HG02623 (cell line): ENCODE measurements around the gene ADI1.

Experiments used
- ATAC-seq: cut with Tn5 transposase; IDR thresholded peaks from one replicate; pipeline ENCODE4 v1.9.1; 2021; ENCODE audit warnings: moderate library complexity; ENCODE audit not compliant: unreplicated experiment

Gene ADI1, protein sequence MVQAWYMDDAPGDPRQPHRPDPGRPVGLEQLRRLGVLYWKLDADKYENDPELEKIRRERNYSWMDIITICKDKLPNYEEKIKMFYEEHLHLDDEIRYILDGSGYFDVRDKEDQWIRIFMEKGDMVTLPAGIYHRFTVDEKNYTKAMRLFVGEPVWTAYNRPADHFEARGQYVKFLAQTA

DNA sequence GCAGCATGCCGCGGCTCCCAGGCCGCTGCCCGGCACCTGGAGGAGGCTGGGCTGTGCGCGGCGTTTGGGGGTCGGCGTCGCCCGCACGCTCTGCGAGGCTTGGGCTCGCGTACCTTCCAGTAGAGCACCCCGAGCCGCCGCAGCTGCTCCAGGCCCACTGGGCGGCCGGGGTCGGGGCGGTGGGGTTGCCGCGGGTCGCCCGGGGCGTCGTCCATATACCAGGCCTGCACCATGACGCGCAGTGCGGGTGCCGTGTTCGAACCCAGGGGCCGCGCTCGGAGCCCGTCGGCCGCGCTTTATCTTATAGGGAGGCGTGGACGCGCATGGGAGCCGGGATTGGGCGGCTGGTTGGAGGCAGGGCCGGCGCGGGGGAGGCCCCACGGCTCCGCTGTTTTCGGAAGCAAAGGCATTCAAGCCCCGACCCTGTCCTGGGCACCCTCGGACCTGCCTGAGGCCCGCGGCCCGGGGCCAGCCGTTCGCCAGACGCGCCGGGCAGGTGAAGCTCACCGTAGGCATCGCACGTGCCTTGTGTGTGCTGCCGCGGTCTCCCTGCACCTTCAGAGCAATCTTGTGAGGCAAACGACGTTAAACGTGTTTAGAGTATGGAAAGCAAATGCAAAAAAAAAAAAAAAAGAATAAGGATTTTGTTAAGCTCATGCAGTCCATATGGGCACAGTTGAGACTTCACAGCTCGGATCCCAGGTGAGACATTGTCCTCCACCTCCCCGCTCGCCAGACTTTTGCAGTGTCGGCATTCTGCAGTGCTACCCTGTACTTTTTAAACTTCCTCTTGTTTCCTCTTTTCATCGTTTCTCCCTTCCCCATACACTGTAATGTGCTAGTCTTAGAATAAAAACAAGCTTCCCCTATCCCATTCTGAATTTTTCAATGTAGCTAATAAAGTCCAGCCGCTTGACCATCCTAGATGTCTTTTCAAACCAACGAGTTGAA is at the start of gene ADI1:
ADI1 (minus strand) TSS at position 277 of the 951 bp plus-strand sequence; CDS start at position 233, 44 bp downstream.
- peak; percentile 51 for ATAC-seq

DNA sequence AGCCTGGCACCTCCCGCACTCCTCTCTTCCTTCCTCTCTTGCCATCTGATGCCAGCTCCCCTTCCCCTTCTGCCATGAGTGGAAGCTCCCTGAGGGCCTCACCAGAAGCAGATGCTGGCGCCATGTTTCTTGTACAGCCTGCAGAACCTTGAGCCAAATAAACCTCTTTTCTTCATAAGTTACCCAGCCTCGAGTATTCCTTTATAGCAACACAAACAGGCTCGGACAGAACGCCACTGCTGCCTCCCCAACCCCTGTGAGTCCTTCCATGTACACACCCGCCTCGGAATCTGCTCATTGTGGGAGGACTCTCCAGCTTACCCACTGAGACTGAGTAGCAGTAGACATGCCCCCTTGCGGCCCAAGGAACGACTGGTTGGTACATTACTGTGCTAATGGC is 47.5 kb upstream of the ADI1 start:
- ATAC-seq: no peak

DNA sequence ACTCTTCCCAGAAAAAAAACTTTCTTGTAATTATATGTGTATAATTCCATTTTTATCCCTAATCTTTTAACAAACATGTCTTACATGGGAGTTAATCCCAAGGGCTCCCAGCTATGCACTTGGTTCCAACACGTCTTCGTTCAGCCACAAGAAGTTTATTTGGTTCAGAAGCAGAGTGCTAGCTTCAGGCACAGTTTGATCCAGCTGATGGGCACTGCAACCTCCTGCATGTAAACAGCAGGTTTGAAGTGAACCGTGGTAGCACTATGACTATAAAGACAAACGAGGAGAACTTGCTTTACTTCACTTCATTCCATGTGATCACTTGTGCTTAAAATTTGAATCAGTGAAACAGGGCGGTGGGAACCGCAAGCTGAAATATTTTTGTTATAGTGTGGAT is 45.8 kb upstream of the ADI1 start:
- ATAC-seq: no peak

DNA sequence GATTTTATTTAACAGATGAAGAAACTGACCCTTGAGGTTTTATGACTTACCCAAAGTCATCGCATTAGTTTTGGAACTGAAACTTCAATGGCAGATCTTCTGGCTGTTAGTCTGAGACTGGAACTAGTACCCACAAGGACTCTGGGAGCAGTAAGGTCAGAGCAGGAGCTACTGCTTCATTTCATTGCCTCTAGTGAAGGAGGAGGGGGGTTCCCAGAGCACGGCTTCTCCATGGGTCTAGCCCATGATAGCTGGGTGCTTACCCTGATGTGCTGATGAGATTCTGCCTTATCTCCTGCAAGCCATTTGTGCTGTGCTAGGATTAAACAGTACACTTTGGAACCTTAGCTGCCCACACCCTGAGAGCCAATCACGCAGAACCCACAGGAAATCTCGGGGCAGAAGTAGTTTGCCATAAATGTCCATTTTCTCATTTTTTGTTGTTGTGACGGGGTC is 44.2 kb upstream of the ADI1 start:
- peak; percentile 48 for ATAC-seq

DNA sequence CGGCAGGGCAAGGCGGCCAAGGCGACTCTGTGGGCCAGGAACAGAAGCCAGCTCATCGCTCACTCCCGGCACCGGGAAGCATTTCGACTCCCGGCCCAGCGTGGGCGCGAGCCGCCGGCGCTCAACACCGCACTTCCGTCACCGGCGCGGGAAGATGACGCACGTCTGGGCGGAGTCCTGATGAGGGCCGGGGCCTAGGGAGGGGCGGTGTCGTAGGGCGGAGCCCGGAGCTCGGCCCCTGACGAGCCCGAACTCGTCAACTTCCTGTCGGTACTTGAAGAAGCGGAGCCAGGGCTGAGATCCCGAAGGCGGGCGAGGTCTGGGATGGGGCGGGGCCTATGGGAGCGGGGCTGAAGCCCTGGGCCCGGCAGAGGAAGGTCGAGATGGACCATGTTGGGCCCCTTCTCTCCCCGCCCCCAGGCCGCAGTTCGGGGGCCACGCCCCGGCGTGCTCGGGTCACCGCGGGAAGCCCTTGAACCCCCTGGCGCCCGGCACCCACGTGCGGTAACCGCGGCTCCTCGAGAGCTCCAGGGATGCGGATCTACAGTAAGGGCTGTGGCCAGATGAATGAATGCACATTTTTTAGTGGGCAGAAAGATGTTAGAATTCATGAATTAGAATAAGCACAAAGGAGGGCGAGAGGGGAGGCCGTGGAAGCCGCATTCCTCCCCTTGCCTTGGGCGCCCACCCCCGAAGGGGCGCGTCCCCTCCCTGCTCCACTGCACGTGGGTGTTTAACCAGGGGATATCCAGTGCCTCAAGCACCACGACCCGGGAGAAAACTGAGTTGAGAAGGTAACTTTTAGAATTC is 39.1 kb upstream of the ADI1 start, which contains the start of gene RNASEH1:
RNASEH1 (minus strand) TSS at position 129 of the 810 bp plus-strand sequence; CDS start at position 56, 73 bp downstream.
- ATAC-seq: peak; percentile 94

DNA sequence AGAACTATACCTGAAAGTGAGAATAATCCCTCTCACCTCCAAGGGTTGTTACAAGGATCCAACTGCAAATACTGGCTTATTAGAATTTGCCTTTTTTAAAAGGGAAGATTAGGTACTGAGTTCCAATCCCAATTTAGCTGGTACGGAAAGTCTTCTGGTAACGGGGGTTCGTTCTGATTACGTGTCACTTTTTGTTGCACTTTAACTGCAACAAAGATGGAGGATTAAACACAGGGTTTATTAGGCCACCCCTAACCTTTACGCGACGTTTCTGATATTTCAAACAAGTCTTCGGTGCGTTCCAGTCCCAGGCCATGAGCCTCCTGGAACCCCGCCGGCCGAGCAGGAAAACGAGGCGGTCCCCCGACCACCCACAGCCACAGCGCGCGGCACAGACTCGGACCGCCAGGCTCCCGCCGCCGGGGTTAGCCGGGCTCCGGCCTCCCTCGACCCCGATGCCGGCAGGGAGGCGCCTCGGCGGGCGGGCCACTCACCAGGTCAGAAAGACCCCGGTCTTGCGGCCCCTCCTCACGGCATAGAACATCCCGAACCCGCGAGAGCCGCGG is 38.4 kb upstream of the ADI1 start:
- ATAC-seq: peak; percentile 15

DNA sequence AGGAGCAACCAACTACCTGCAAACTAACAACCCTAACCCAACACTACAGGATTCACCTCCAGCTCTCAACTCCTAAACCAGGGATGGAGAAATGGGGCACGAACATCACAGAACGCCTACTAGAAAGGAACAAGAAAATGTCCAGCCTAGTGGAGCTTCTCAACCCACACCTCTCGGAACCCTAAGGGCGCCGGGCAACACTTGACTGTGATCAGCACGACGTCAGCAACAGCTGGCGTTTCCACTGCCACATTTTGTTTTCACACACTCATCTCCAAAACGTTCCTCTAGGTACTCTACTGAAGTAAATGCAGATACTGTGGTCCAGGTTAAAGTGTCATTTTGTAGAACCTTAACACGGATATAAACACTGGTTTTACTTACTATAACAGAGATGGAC is 34.6 kb upstream of the ADI1 start:
- ATAC-seq: no peak

DNA sequence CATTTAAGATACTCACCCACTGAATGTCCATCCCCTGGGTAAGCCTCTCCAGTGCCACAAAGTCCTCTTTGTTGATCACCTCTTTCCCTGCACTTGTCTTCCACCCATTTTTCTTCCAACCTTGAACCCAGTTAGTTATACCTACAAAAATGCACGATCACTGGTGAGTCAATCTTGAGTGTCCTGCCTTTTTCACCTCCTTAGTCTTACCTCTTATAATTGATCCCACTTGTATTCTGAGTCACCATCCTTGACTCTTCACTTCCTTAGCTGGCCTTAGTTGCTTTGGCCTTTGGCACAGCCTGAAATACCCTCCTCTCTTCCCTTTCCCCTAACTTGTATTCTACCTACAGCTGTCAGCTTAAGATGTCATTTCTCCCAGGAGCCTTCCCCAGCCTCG is 28.6 kb upstream of the ADI1 start:
- no peak for ATAC-seq

DNA sequence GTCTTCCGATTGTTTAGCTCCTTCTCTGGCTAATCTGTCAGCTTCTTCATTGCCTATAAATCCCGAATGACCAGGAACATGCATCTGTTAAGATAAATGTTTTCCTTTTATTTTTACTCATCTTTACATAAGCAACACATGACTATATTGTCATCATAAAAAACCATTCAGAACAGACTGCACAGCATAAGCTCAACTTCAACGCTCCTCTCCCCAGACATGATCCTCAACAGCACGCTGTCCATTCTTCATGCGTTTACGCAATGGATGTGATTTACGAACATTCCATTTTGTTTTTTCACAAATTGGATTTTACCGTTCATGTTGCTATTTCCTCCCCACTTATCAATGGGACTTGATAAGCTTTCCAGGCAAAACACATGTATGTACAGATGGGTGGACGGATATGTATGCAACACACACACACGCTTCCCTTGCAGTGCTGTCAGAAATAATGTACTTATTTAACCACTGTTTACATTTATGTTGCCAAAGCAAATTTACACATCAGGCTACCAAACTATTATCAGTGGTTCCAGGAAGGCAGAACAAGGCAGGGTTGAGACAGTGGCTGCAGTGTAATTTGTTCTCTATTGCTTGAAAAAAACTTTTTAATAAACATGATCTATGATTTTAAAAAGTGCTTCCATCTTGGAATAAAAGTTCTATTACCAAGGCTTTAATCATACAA is 26.6 kb upstream of the ADI1 start:
- no peak for ATAC-seq

DNA sequence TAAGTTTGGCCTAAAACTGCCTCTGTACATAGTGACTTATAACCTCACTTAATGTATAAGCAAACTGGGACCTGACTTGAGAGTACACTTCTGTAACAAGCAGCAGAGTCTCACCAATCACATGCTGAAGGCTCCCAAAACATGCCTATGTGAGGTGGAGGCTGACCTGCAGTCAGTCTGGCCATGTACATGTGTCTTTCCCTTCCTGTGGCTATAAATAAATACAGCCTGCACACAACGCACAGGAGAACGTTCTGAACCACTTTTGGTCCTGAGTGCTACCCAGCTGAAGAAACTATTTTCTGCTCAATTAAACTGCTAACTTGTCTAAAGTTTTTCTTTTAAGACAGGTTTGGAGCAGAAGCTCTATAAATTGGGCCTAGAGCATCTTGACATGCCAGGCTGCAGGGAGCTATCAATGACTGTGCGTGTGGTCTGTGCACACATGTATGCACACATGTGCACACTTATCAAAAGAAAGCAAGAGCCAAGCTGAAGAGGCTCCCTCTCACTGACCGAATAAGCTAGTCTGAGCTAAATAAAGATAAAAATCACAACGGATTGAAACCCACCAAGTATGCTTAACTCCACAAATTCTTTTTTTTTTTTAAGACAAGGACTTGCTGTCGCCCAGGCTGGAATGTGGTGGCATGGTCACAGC is 23.8 kb upstream of the ADI1 start:
- no peak for ATAC-seq

DNA sequence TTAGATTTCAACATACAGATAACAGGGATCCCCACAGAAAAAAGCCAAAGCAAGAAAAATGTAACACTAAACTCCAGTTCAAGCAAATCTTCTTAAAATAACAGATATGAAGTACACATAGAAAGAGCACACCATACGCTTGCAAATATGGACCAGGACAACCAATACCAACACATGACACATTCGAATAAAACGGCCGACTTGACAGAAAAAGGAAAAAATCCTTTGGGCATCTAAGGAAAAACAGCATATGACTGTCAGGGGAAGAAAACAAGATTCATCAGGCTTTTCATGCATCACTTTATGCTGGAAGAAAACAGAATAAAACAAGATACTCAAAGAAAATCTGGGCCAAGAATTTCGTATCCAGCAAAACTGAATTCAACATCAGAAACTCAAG is 22.8 kb upstream of the ADI1 start:
- ATAC-seq: no peak

DNA sequence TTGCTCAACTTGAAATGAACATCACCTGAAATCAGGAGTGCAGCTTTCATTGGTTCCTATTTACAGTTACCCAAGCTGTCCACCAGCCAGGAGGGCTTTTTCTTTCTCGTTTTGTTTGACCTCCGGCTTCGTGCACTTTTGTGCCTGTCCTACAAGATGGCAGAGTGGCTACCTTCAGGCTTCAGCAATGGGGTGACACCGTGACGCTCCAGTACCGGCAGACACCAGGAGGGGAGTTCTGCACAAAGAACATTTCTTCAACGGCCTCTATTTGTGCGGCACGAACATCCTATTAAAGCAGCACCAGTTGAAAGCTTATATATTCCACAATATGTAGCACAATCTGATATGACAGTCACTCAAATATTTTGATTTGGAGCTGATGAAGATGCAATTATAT is 20.5 kb upstream of the ADI1 start:
- no peak for ATAC-seq

DNA sequence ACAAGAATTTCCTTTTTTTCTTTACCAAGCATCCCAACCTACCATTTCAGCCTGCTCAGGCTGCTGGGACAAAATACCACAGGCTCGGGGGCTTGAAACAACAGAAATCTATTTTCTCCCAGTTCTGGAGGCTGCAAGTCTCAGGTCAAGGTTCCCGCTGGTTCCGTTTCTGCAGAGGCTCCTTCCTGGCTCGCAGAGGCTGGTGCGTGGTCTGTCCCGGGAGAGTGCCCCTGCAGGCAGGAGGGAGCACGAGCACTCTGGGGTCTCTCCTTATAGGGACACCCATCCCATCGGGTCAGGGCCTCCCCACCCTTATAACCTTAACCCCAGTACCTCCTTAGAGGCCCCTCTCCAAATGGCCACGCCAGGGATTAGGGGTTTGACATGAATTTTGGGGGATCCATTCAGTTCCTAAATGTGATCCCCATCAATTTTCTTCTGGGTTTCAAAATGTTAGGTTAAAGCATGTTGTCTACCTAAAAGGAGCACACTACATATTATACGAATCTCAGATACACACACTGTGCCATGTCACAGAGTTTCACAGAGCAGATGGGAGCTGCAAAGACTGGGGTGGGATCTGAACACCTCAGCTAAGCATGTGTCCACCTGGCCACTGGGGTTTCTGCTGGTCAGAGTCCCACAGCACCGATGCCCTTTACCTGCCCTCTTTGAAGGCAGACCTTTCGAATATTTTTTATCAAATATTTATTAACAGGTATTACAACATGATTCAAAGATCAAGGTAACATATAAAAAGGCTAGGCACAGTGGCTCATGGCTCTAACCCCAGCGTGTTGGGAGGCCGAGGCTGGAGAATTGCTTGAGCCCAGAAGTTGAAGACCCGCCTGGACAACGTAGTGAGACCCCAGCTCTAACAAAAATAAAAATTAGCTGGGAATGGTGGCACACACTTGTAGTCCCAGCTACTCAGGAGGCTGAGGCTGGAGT is 17.6 kb upstream of the ADI1 start:
- no peak for ATAC-seq

DNA sequence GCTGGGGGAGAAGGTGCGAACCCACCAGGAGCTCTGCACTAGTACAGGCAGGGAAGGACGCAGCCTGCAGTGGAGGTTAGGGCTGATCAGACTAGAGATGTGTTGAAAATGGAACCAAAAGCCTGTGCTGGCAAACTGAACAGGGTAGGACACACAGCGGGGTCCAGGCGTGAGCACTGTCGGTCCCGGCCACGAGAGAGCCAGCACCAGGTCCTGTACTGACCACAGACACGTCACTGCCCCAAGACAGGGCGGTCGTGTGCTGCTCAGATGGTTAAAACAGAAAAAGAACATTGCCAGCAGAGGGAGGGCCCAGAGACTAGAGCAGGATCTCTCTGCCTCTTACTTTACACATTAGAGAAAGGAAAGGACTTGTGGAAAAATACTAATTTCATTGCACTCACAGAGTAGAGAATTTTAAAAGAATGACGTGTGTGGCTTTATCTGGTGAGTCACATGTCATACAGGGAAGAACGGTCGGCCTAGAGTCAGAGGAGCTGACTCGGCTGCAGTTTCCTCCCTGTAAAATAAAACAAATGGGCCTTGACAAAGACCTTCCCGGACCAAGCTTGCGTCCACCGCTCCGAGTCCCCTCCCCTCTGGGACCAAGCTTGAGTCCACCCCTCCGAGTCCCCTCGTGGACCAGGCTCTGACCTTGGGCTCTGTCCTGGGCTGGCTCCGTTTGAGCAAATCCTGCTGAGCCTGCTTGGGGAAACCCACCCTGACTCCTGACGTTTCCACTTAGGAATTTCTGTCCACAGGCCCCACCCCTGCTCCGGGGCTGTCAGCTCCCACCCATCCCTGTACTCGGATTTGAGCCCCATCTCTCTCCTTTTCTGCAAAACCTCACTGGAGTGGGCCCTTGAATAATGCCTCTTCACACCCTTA is 16.7 kb upstream of the ADI1 start:
- no peak for ATAC-seq

DNA sequence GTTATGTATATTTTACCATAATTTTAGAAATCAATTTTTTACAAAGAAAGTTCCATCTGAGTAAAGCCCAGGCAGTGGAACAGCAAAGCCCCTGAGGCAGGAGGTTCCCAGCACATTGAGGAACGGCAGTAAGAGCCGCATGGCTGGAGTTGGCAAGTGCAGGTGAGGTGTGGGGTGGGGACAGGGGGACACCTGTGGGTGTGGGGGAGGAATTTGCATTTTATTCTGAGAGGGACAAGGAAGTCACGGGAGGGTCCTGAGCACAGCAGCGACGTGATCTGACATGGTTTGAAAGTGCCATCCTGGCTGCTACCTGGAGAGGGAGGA is 16.1 kb upstream of the ADI1 start:
- no peak for ATAC-seq

DNA sequence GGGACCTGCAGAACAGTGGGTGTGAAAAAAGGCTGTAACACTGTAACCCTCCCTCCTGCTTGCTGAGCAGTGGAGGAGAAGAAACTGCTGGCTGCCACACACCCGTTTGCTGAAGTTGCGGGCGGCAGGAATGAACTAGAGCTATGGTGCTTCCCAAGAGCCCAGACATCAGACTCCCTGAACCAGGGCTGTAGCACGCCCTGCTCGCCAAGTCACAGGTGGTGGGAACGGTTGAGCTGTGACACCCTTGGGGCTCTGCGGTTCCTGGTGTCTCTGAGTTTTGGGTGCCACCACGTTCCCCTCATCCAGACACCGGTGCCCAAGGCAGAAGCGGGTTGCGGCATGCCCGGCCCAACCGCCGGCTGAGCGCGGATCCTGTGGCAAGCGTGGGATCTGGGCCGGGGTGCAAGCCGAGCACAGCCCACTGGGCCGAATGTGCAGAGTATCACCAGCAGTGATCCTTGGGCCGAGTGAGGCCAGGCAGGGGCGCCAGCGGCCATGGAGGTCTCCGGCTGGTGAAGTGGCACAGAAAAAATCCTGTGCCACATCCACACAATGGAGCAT is 15.0 kb upstream of the ADI1 start:
- ATAC-seq: no peak

DNA sequence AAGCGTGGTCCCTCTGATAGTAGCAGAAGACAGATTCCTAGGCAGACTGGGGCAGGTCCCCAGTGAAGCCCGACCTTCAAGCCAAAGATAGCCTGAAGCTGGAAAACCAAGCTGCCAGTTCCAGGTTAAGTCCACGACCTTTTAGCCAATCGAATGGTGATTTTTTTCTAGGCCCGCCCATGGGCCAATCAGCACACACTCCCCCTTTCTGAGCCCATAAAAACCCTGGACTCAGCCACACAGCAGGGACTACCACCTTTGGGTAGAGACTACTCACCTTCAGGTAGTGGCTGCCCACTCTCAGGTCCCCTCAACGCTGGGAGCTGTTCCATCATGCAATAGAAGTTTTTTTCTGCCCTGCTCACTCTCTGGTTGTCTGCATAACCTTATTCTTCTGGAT is 14.5 kb upstream of the ADI1 start:
- ATAC-seq: no peak

DNA sequence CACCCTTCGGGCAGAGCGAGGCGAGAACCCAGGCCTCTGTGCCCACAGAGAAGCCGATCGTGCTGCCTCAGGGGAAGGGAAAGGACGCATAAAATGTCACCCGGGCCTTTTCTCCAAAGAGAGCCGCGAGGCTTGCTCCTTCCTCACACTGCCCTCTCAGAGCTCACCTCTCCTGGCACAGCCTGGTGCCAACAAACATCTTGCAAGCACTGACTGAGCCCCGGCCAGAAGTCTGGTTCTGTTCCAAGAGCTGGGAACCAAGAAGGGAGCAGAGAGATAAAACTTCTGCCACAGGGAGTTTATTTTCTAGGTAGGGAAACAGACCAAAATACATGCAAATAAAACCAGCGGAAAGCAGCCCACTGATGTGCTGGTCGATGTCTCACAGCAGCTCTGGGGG is 13.6 kb upstream of the ADI1 start:
- ATAC-seq: no peak
